ENCODE results near the gene URB1.

The URB1 gene

DNA sequence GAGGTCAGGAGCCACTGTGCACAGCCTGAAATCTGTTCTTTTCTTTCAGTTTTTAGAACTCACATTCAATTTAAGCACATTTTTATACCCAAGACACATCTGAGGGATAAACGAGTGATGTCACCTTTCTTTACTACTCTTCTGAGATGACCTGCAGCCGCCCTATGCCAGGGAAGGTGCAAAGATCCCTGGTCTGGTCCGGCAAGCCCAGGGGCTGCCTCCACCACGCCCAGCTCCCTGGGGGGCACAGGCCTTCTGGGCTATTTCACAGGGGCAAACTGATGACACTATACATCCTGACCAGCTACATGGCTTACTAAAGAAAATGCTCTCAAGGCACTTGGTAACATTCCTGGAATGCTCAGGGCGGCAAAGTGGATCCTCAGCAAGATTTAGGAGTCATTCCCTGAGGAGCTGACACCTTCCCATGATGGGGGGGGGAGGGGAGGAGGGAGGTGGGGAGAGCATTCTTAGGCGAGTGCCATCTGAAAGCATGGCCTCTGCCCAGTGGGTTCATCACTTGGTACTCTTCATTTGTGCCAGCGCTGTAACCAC lies 82.8 kb downstream of the URB1 start:
- TF ChIP-seq, protein P1, sequence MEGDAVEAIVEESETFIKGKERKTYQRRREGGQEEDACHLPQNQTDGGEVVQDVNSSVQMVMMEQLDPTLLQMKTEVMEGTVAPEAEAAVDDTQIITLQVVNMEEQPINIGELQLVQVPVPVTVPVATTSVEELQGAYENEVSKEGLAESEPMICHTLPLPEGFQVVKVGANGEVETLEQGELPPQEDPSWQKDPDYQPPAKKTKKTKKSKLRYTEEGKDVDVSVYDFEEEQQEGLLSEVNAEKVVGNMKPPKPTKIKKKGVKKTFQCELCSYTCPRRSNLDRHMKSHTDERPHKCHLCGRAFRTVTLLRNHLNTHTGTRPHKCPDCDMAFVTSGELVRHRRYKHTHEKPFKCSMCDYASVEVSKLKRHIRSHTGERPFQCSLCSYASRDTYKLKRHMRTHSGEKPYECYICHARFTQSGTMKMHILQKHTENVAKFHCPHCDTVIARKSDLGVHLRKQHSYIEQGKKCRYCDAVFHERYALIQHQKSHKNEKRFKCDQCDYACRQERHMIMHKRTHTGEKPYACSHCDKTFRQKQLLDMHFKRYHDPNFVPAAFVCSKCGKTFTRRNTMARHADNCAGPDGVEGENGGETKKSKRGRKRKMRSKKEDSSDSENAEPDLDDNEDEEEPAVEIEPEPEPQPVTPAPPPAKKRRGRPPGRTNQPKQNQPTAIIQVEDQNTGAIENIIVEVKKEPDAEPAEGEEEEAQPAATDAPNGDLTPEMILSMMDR (IDR thresholded peaks at IDR 0.05), result no peak
- Histone ChIP-seq H3K79me2 (no peaks in the 10 kb centered on the region), H3K4me1 (no peaks in the 10 kb centered on the region), H3K27me3 (ENCODE audit: control insufficient read depth, insufficient read depth, low read length) (no peaks in the 10 kb centered on the region), H2AFZ (no peak overlapping the region), H3K9me3 (ENCODE audit: control insufficient read depth, low read length) (no peaks in the 10 kb centered on the region), H3K27ac (no peak overlapping the region), H3K36me3 (ENCODE audit: control insufficient read depth, insufficient read depth, low read length) (no peaks in the 10 kb centered on the region), H3K9ac (no peak overlapping the region), H3K4me3 (ENCODE audit: low read depth, low read length) (no peak overlapping the region), H3K4me2 (ENCODE audit: low read length) (no peak overlapping the region)

DNA sequence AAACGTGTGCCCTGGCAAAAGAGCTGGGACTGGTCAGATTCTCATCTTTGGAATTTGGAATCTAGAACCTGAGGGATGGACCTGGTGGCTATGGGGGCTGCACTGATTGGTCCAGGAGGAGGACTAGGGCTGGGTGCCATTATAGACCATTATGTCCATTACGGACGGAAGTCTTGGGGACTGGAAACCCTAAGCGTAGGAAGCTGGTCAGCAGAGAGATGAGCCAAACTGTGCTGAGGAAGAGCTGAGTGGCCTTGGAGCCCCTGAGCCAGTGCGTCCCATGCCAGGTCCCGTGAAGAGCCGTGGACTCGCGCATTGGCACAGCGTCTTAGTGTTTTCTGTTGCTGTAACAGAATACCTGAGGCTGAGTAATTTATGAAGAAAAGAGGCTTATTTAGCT lies 84.1 kb downstream of the URB1 start:
- no peak overlapping the region for H3K4me2 ChIP-seq (ENCODE audit: low read length)
- H3K27me3 ChIP-seq (ENCODE audit: control insufficient read depth, insufficient read depth, low read length), result no peaks in the 10 kb centered on the region
- no peaks in the 10 kb centered on the region for H3K9me3 ChIP-seq (ENCODE audit: control insufficient read depth, low read length)
- TF ChIP-seq, protein P1 (IDR thresholded peaks at IDR 0.05), result no peak
- H3K4me3 ChIP-seq (ENCODE audit: low read depth, low read length), result no peak overlapping the region
- no peak overlapping the region for H3K9ac ChIP-seq
- H3K36me3 ChIP-seq (ENCODE audit: control insufficient read depth, insufficient read depth, low read length), result no peaks in the 10 kb centered on the region
- H3K4me1 ChIP-seq, result no peaks in the 10 kb centered on the region
- no peak overlapping the region for H2AFZ ChIP-seq
- no peaks in the 10 kb centered on the region for H3K79me2 ChIP-seq
- H3K27ac ChIP-seq, result no peak overlapping the region

DNA sequence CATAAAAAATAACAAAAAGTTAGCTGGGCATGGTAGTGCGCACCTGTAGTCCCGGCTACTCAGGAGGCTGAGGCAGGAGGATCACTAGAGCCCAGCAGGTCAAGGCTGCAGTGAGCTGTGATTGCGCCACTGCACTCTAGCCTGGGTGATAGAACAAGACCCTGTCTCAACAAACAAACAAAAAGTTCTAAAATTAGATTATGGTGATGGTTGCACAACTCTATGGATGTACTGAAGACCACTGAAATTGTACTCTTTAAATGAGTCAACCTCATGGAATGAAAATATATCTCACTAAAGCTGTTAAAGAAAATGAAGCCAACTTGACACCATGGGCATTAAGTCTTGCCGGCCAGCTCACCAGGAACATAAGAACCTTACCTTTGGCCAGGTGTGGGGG lies 85.1 kb downstream of the URB1 start:
- Histone ChIP-seq H3K4me1 (no peaks in the 10 kb centered on the region), H3K27ac (no peak overlapping the region), H3K79me2 (no peaks in the 10 kb centered on the region), H3K36me3 (ENCODE audit: control insufficient read depth, insufficient read depth, low read length) (no peaks in the 10 kb centered on the region), H3K4me3 (ENCODE audit: low read depth, low read length) (no peak overlapping the region), H3K9ac (no peak overlapping the region), H2AFZ (no peak overlapping the region), H3K4me2 (ENCODE audit: low read length) (no peak overlapping the region), H3K27me3 (ENCODE audit: control insufficient read depth, insufficient read depth, low read length) (no peaks in the 10 kb centered on the region), H3K9me3 (ENCODE audit: control insufficient read depth, low read length) (no peaks in the 10 kb centered on the region)
- TF ChIP-seq, protein P1 (IDR thresholded peaks at IDR 0.05), result no peak

DNA sequence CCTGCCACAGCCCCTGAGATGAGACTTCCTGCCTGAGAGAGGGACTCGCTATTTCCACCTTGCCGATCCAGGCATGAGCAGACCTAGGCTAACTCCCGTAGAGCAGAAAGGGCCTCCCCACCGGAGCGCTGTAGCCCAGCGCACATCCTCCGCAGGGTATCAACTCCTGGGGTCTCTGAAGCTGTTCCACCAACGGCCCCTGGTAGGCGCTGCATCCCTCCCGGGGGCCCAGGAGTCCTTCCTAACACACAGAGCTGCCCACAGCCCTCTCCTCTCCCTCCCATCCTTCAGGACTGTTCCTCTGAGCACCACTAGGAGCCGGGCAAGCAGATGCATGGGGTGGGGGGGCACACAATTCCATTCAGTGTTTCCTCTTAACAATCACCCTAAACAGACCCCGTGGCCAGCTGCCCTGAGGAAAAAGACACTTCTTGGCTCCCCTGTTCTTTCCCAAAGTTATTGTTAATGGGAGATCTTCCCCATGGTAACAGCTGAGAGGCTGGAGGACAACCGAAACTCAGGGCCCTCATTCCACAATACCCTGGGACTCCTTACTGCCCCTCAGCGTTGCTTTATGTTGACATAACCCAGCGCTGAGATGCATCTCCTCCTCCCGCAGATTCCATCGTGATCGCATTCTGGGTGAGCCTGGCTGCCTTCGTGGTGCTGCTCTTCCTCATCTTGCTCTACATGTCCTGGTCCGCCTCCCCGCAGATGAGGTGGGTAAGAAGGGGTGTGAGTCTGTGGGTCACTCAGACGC lies 86.6 kb downstream of the URB1 start:
- TF ChIP-seq, protein P1 (IDR thresholded peaks at IDR 0.05), result no peak
- Histone ChIP-seq H3K27ac (no peak overlapping the region), H3K4me1 (no peaks in the 10 kb centered on the region), H3K79me2 (no peaks in the 10 kb centered on the region), H3K9me3 (ENCODE audit: control insufficient read depth, low read length) (no peaks in the 10 kb centered on the region), H3K4me2 (ENCODE audit: low read length) (no peak overlapping the region), H3K4me3 (ENCODE audit: low read depth, low read length) (no peak overlapping the region), H3K36me3 (ENCODE audit: control insufficient read depth, insufficient read depth, low read length) (no peaks in the 10 kb centered on the region), H3K27me3 (ENCODE audit: control insufficient read depth, insufficient read depth, low read length) (no peaks in the 10 kb centered on the region), H2AFZ (no peak overlapping the region), H3K9ac (no peak overlapping the region)

DNA sequence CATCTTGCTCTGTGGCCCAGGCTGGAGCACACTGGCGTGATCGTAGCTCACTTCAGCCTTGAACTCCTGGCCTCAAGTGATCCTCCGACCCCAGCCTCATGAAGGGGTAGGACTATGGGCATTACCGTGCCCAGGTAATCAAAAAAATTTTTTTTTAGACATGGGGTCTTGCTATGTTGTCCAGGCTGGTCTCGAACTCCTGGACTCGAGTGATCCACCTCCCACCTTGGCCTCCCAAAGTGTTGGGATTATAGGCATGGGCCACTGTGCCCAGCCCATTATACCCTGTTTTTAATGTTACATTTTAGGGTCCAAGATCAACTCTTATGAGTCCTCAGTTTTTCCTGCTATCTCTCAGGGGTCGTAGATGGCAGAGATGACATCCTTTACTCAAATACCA lies 87.8 kb downstream of the URB1 start:
- Histone ChIP-seq H3K79me2 (no peaks in the 10 kb centered on the region), H3K9me3 (ENCODE audit: control insufficient read depth, low read length) (no peaks in the 10 kb centered on the region), H3K4me2 (ENCODE audit: low read length) (no peak overlapping the region), H2AFZ (no peak overlapping the region), H3K9ac (no peak overlapping the region), H3K27ac (no peak overlapping the region), H3K36me3 (ENCODE audit: control insufficient read depth, insufficient read depth, low read length) (no peaks in the 10 kb centered on the region), H3K27me3 (ENCODE audit: control insufficient read depth, insufficient read depth, low read length) (no peaks in the 10 kb centered on the region), H3K4me1 (no peaks in the 10 kb centered on the region), H3K4me3 (ENCODE audit: low read depth, low read length) (no peak overlapping the region)
- TF ChIP-seq, protein P1 (IDR thresholded peaks at IDR 0.05), result no peak

All from parathyroid adenoma (tissue), 2 donors.